ENCODE measurements around the gene CNTNAP5. TPM values are rescaled to one million over a fixed set of nuclear protein-coding genes. Genes with fewer than 3 reads are reported as not detected.

Gene CNTNAP5
- total RNA-seq, 1 donor from 2014 or later: not detected

- no peak overlapping the region for H3K4me3 Mint-ChIP-seq (ENCODE audit: unreplicated experiment)
- no peaks in the 10 kb centered on the region for H3K4me1 Mint-ChIP-seq (ENCODE audit: unreplicated experiment)
- no peak for TF ChIP-seq CTCF (IDR thresholded peaks at IDR 0.05)
- no peaks in the 10 kb centered on the region for H3K27me3 Mint-ChIP-seq (ENCODE audit: unreplicated experiment)
- peaks cover 35% of the 10 kb centered on the region for H3K9me3 Mint-ChIP-seq (ENCODE audit: unreplicated experiment)
- DNase-seq (ENCODE audit: extremely low spot score, unreplicated experiment): no peak
- no peaks in the 10 kb centered on the region for H3K36me3 Mint-ChIP-seq (ENCODE audit: unreplicated experiment)
- H3K27ac Mint-ChIP-seq (ENCODE audit: unreplicated experiment): no peak overlapping the region
These were observed 264.0 kb downstream of the CNTNAP5 start for GRCh38 chr2:124289060-124289459.

- no peak for TF ChIP-seq CTCF (IDR thresholded peaks at IDR 0.05)
- H3K36me3 Mint-ChIP-seq (ENCODE audit: unreplicated experiment): no peaks in the 10 kb centered on the region
- H3K9me3 Mint-ChIP-seq (ENCODE audit: unreplicated experiment): peaks cover 31% of the 10 kb centered on the region
- no peak for DNase-seq (ENCODE audit: extremely low spot score, unreplicated experiment)
- H3K27me3 Mint-ChIP-seq (ENCODE audit: unreplicated experiment): no peaks in the 10 kb centered on the region
- no peak overlapping the region for H3K4me3 Mint-ChIP-seq (ENCODE audit: unreplicated experiment)
- H3K27ac Mint-ChIP-seq (ENCODE audit: unreplicated experiment): no peak overlapping the region
- no peaks in the 10 kb centered on the region for H3K4me1 Mint-ChIP-seq (ENCODE audit: unreplicated experiment)
These were observed 264.5 kb downstream of the CNTNAP5 start for GRCh38 chr2:124289615-124290014.

- H3K4me3 Mint-ChIP-seq (ENCODE audit: unreplicated experiment): no peak overlapping the region
- no peaks in the 10 kb centered on the region for H3K36me3 Mint-ChIP-seq (ENCODE audit: unreplicated experiment)
- no peaks in the 10 kb centered on the region for H3K4me1 Mint-ChIP-seq (ENCODE audit: unreplicated experiment)
- DNase-seq (ENCODE audit: extremely low spot score, unreplicated experiment): no peak
- H3K27me3 Mint-ChIP-seq (ENCODE audit: unreplicated experiment): no peaks in the 10 kb centered on the region
- TF ChIP-seq CTCF (IDR thresholded peaks at IDR 0.05): no peak
- H3K9me3 Mint-ChIP-seq (ENCODE audit: unreplicated experiment): peaks cover 48% of the 10 kb centered on the region
- no peak overlapping the region for H3K27ac Mint-ChIP-seq (ENCODE audit: unreplicated experiment)
These were observed 271.4 kb downstream of the CNTNAP5 start for GRCh38 chr2:124296470-124296869.

- Mint-ChIP-seq H3K4me1 (ENCODE audit: unreplicated experiment) (no peaks in the 10 kb centered on the region), H3K4me3 (ENCODE audit: unreplicated experiment) (no peak overlapping the region), H3K36me3 (ENCODE audit: unreplicated experiment) (no peaks in the 10 kb centered on the region), H3K27ac (ENCODE audit: unreplicated experiment) (no peak overlapping the region), H3K9me3 (ENCODE audit: unreplicated experiment) (peaks cover 27% of the 10 kb centered on the region), H3K27me3 (ENCODE audit: unreplicated experiment) (no peaks in the 10 kb centered on the region)
- no peak for TF ChIP-seq CTCF (IDR thresholded peaks at IDR 0.05)
- DNase-seq (ENCODE audit: extremely low spot score, unreplicated experiment): no peak
These were observed 276.8 kb downstream of the CNTNAP5 start for GRCh38 chr2:124301915-124302314.

GRCh38 chr2:124308319-124309062, 283.4 kb downstream of the CNTNAP5 start:
- TF ChIP-seq CTCF (IDR thresholded peaks at IDR 0.05): no peak
- Mint-ChIP-seq H3K27me3 (ENCODE audit: unreplicated experiment) (no peaks in the 10 kb centered on the region), H3K4me3 (ENCODE audit: unreplicated experiment) (no peak overlapping the region), H3K36me3 (ENCODE audit: unreplicated experiment) (no peaks in the 10 kb centered on the region), H3K27ac (ENCODE audit: unreplicated experiment) (no peak overlapping the region), H3K4me1 (ENCODE audit: unreplicated experiment) (no peaks in the 10 kb centered on the region), H3K9me3 (ENCODE audit: unreplicated experiment) (peaks cover 22% of the 10 kb centered on the region)
- no peak for DNase-seq (ENCODE audit: extremely low spot score, unreplicated experiment)
